Keratinocyte (primary cell): Measurements from ENCODE around the gene HCK.

Experiments
- CTCF ChIP-seq, 3 experiments: IDR thresholded peaks in 1 of 3; conservative IDR thresholded peaks in 1 of 3; optimal IDR thresholded peaks in 1 of 3; 2 replicates in 2 of 3; 3 replicates in 1 of 3; pipeline versions ENCODE3 to v1.5.1; 2011; ENCODE audit warnings: low read length in 3 of 3, mild to moderate bottlenecking in 3 of 3, moderate library complexity in 2 of 3, control low read depth in 1 of 3, inconsistent platforms in 1 of 3; ENCODE audit not compliant: insufficient read depth in 2 of 3; ENCODE audit errors: extremely low read depth in 1 of 3
- EZH2 ChIP-seq: IDR thresholded peaks from one replicate; pipeline ENCODE4 v1.6.1; 2012; ENCODE audit warnings: inconsistent platforms, mild to moderate bottlenecking, low read length, moderate library complexity

GRCh38 chr20:32003325-32003724 lies 48.7 kb upstream of the HCK start:
- TF ChIP-seq CTCF (optimal IDR thresholded peaks at IDR 0.05 in 1 of 3, IDR thresholded peaks at IDR 0.05 in 1 of 3, conservative IDR thresholded peaks at IDR 0.05 in 1 of 3; ENCODE audit: extremely low read depth in 1 of 3, insufficient read depth in 2 of 3, low read length in 3 of 3) (no peak), EZH2 (no peak)
